Fibroblast of the aortic adventitia (primary cell): ENCODE measurements around the gene ZMIZ2. TPM values are rescaled to one million over a fixed set of nuclear protein-coding genes. Genes with fewer than 3 reads are reported as not detected.
"Not testable (repeated sequence)": the region's sequence is repeated elsewhere in the genome, so short reads cannot be mapped to it uniquely, and the experiment has no call there.

Experiments used
- DNase-seq: peaks from one replicate; pipeline ENCODE4 v3.0.0-alpha.2; 2010; ENCODE audit warnings: low read depth
- H3K4me3 ChIP-seq: 2 replicates; pipeline ENCODE4 v1.5.1; 2011; ENCODE audit warnings: low read depth, mild to moderate bottlenecking, control low read depth, low read length, moderate library complexity
- total RNA-seq: library from RNA; depleted of rRNA; stranded (reverse); fragments of >200 nt; gene quantifications from 2 replicates; pipeline ENCODE4 v1.2.3, GENCODE V29; 2012; ENCODE audit warnings: low replicate concordance
- TF ChIP-seq, protein P1 (sequence below): IDR thresholded peaks from 2 replicates; pipeline ENCODE4 v1.5.1; 2011; ENCODE audit warnings: mild to moderate bottlenecking, low read length, control low read depth, inconsistent platforms; ENCODE audit not compliant: insufficient read depth

The ZMIZ2 gene
- total RNA-seq, 1 donor = 18.3 TPM

DNA sequence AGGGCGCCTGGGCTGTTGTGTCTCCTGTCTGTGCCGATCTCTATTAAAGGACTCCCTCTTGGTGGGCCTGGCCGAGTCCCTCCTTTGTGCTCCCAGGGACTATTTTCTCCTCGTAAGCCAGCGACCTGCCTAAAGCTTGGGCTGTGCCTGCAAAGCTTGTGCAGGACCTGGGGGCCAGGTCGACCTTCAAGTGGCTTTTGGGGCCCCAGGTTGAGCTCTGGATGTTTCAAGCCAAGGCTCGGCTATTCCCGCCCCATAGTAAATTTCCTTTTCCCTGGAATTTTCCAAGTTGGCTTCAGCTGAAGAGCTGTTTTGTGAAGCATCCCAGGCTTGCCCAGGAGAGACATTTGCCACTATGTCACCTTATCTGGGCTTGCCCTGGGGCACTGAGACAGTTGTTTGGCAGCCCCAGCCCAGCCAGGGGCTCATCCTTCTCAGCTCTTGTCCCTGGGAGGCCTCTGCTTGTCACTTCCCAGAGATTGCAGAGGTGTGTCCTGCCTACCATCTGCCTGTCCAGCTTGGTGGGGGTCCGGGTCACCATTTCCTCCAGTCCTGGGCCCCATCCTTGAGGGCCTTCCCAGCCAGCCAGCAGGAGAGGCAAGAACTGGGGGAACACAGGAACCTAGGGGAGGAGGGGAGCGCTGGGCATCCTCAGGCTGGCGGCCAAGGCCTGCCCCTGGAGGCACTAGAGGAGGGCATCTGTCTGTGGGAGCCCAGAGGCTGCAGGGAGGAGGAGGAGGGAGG is 20.2 kb downstream of the ZMIZ2 start:
- no peak for DNase-seq
- TF ChIP-seq, protein P1, sequence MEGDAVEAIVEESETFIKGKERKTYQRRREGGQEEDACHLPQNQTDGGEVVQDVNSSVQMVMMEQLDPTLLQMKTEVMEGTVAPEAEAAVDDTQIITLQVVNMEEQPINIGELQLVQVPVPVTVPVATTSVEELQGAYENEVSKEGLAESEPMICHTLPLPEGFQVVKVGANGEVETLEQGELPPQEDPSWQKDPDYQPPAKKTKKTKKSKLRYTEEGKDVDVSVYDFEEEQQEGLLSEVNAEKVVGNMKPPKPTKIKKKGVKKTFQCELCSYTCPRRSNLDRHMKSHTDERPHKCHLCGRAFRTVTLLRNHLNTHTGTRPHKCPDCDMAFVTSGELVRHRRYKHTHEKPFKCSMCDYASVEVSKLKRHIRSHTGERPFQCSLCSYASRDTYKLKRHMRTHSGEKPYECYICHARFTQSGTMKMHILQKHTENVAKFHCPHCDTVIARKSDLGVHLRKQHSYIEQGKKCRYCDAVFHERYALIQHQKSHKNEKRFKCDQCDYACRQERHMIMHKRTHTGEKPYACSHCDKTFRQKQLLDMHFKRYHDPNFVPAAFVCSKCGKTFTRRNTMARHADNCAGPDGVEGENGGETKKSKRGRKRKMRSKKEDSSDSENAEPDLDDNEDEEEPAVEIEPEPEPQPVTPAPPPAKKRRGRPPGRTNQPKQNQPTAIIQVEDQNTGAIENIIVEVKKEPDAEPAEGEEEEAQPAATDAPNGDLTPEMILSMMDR = no peak

DNA sequence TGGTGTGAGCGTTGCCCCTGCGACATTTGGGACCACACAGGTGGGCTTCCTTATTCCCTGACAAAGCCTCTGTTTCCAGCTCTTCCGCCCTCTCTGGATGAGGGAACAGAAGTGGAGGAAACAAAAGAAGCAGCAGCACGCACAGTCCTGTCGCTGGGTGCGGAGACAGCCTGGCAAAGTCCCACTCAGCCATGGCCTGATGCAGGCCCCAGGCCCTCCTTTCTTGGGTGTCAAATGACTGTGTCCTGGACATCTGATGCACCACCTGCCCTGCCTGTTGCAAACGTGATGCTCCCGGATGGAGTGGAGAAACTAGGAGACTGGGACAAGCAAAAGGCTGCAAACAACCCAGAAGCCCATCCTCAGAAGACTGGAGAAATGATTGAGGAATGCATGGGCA is 20.7 kb downstream of the ZMIZ2 start:
- H3K4me3 ChIP-seq = no peak overlapping the region
- TF ChIP-seq, protein P1 = no peak
- DNase-seq = no peak

More for the DNA sequence above, 20.2 kb downstream of the ZMIZ2 start:
- no peak overlapping the region for H3K4me3 ChIP-seq

DNA sequence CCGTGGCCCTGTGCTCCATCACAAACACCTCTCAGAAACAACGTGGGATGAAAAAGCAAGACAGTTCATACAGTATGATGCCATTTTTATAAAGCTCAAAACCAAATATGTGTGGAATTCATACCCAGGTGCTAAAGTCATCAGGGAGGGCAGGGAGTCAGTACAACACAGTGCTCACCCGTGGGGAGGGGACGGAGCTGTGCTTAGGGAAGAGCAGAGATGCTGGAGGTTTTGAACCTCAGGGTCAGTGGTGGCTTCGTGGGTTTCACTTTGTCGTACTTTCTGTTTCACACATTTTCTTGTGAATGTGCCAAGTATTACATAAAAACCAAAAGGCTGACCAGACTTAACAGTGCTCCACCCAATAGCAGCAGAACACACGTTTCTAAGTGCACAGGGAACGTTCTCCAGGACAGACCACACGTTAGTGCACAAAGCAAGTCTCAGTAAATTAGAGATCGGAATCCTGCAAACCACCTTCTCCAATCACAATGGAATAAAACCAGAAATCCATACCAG is 21.2 kb downstream of the ZMIZ2 start:
- TF ChIP-seq, protein P1 = no peak
- peak; percentile 73 for DNase-seq
- no peak overlapping the region for H3K4me3 ChIP-seq

DNA sequence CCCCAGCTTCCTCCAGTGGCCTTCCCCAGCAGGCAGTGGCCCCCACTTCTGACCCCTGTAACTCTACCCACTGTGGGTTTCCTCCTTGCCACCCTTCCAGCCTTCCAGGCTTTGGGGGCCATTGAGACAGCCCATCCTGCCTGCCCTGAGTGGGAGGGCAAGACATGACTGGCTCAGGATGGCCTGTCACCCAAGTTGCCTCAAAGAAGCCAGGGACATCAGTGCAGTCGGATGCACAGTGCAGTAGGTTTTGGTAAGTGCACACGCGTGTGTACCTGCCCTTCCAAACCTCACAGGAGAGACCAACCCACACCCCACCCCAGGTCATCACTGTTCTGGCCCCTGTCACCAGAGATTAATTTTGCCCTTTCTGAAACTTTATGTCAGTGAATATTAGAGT is 22.7 kb downstream of the ZMIZ2 start:
- TF ChIP-seq, protein P1 = no peak
- no peak for DNase-seq
- no peak overlapping the region for H3K4me3 ChIP-seq

DNA sequence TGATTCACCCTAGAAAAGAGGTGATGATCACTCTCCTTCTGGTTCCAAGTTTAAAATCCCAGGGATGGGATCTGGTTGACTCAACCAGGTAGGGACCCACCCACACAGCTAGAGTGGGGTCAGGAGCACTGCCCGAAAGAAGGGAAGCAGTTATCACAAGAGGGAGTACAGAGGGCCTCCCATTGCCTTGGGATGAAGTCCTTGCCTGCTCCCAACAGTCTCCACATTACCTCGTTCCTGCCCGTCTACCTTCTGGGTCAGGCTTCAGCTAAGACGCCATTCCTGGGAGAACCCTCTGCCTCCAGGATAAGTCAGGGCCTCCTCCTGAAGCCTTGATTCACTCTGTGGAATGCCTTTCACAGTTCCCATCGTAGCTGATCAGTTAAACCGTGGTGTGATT is 23.8 kb downstream of the ZMIZ2 start:
- no peak for DNase-seq
- H3K4me3 ChIP-seq = no peak overlapping the region
- TF ChIP-seq, protein P1 = no peak

DNA sequence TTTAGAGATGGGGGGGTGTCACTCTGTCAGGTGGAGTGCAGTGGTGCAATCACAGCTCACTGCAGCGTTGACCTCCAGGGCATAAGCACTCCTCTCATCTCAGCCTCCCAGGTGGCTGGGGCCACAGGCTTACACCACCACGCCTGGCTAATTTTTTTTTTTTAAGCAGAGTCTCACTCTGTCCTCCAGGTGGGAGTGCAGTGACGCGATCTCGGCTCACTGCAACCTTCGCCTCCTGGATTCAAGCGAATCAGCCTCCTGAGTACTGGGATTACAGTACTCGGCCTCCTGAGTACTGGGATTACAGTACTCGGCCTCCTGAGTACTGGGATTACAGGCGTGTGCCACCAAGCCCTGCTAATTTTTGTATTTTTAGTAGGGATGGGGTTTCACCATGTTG is 24.2 kb downstream of the ZMIZ2 start:
- H3K4me3 ChIP-seq = no peak overlapping the region
- no peak for DNase-seq
- TF ChIP-seq, protein P1 = no peak

DNA sequence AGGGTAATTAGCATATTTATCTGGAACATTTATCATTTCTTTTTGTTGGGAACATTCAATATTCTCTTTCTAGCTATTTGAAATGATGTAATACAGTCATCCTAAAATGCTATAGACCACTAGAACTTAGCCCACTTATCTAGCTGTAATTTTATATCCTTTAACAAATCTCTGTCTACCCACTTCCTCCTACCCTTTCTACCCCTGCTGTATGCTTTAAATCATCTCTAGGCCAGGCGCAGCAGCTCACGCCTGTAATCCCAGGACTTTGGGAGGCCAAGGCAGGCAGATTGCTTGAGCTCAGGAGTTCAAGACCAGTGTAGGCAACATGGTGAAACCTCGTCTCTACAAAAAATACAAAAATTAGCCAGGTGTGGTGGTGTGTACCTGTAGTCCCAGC is 25.8 kb downstream of the ZMIZ2 start:
- not testable (repeated sequence) for DNase-seq

More for the DNA sequence above, 25.8 kb downstream of the ZMIZ2 start:
- H3K4me3 ChIP-seq = not testable (repeated sequence)
